ENCODE measurements around the gene COQ5.
"Not testable (repeated sequence)": the region's sequence is repeated elsewhere in the genome, so short reads cannot be mapped to it uniquely, and the experiment has no call there.

Gene COQ5

GRCh38 chr12:120534703-120535655 lies 6.0 kb upstream of the COQ5 start:
- no peaks in the 10 kb centered on the region for H3K36me3 ChIP-seq (replicated peaks; ENCODE audit: insufficient read depth, low read length)
- H3K27ac ChIP-seq (ENCODE audit: low read length) = peak overlapping the region; percentile 92; the same call in 1 of the 2 replicates
- no peak for TF ChIP-seq EZH2 (optimal IDR thresholded peaks at IDR 0.05; ENCODE audit: low read depth, low read length)
- TF ChIP-seq EZH2phosphoT487 (IDR thresholded peaks at IDR 0.05; ENCODE audit: low read length) = no peak
- no peak for TF ChIP-seq CTCF (IDR thresholded peaks at IDR 0.05; ENCODE audit: low read length)
- H3K27me3 ChIP-seq (replicated peaks; ENCODE audit: insufficient read depth, low read length) = no peaks in the 10 kb centered on the region
- H3K4me3 ChIP-seq (ENCODE audit: low read length) = peak overlapping the region; percentile 83
- H4K20me1 ChIP-seq (ENCODE audit: insufficient read depth, low read length) = no peaks in the 10 kb centered on the region
- no peaks in the 10 kb centered on the region for H3K9me2 ChIP-seq (replicated peaks; ENCODE audit: insufficient read depth, low read length)
- DNase-seq = peak; percentile 38
- H3F3A ChIP-seq (ENCODE audit: insufficient read depth, low read length) = peaks cover 54% of the 10 kb centered on the region
- no peaks in the 10 kb centered on the region for H3K9me3 ChIP-seq (replicated peaks; ENCODE audit: insufficient read depth, low read length)
- peak overlapping the region; percentile 88 for H3K4me2 ChIP-seq (ENCODE audit: low read depth, low read length)
- peaks cover 5% of the 10 kb centered on the region; the same call in 1 of the 2 replicates for H3K4me1 ChIP-seq (ENCODE audit: low read length)
- H3K79me2 ChIP-seq (ENCODE audit: low read length) = peaks cover 58% of the 10 kb centered on the region
- peak overlapping the region; percentile 85 for H3K9ac ChIP-seq (ENCODE audit: low read length)
- H2AFZ ChIP-seq (ENCODE audit: low read length) = no peak overlapping the region

DNA sequence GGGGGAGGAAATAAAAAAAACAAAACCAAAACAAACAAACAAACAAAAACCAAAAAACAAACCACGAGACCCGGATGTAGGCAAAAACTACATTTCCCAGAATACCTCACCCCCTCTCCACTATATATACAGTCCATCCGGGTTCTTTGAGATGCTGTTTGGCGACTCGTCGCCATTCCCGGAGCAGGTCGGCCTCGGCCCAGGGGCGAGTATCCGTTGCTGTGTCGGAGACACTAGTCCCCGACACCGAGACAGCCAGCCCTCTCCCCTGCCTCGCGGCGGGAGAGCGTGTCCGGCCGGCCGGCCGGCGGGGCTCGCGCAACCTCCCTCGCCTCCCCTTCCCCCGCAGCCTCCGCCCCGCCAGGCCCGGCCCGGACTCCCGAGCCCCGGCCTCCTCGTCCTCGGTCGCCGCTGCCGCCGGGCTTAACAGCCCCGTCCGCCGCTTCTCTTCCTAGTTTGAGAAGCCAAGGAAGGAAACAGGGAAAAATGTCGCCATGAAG lies 5.3 kb upstream of the COQ5 start, which contains the start of gene RNF10:
Gene RNF10, plus strand, starts transcription at position 154 of the 500 bp plus-strand sequence. CDS start 456 bp downstream, outside the sequence.
- peaks cover 50% of the 10 kb centered on the region for H3K79me2 ChIP-seq (ENCODE audit: low read length)
- peak; percentile 77 for DNase-seq
- 0 out of 2 replicates have a peak within 1 kb of the TSS, but pooled peaks have one; percentile 31 for H2AFZ ChIP-seq (ENCODE audit: low read length)
- H3K4me1 ChIP-seq (ENCODE audit: low read length) = peaks cover 5% of the 10 kb centered on the region; the same call in 1 of the 2 replicates
- peak within 1 kb of the TSS; percentile 92; the same call in 1 of the 2 replicates for H3K27ac ChIP-seq (ENCODE audit: low read length)
- no peaks in the 10 kb centered on the region for H3K9me3 ChIP-seq (replicated peaks; ENCODE audit: insufficient read depth, low read length)
- no peaks in the 10 kb centered on the region for H3K9me2 ChIP-seq (replicated peaks; ENCODE audit: insufficient read depth, low read length)
- TF ChIP-seq EZH2 (optimal IDR thresholded peaks at IDR 0.05; ENCODE audit: low read depth, low read length) (no peak), EZH2phosphoT487 (IDR thresholded peaks at IDR 0.05; ENCODE audit: low read length) (no peak), CTCF (IDR thresholded peaks at IDR 0.05; ENCODE audit: low read length) (no peak)
- no peaks in the 10 kb centered on the region for H3K27me3 ChIP-seq (replicated peaks; ENCODE audit: insufficient read depth, low read length)
- peak within 1 kb of the TSS; percentile 88 for H3K4me2 ChIP-seq (ENCODE audit: low read depth, low read length)
- peak within 1 kb of the TSS; percentile 83 for H3K4me3 ChIP-seq (ENCODE audit: low read length)
- no peaks in the 10 kb centered on the region for H4K20me1 ChIP-seq (ENCODE audit: insufficient read depth, low read length)
- H3F3A ChIP-seq (ENCODE audit: insufficient read depth, low read length) = peaks cover 54% of the 10 kb centered on the region
- H3K36me3 ChIP-seq (replicated peaks; ENCODE audit: insufficient read depth, low read length) = no peaks in the 10 kb centered on the region
- peak within 1 kb of the TSS; percentile 85 for H3K9ac ChIP-seq (ENCODE audit: low read length)

- Histone ChIP-seq H3K79me2 (ENCODE audit: low read length) (peaks cover 37% of the 10 kb centered on the region), H3K9me2 (replicated peaks; ENCODE audit: insufficient read depth, low read length) (no peaks in the 10 kb centered on the region), H3K27ac (ENCODE audit: low read length) (peak overlapping the region; percentile 56; the same call in 1 of the 2 replicates), H2AFZ (ENCODE audit: low read length) (0 out of 2 replicates have a peak overlapping the region, but pooled peaks have one; percentile 45), H3F3A (ENCODE audit: insufficient read depth, low read length) (peaks cover 40% of the 10 kb centered on the region), H3K4me3 (ENCODE audit: low read length) (no peak overlapping the region), H3K36me3 (replicated peaks; ENCODE audit: insufficient read depth, low read length) (no peaks in the 10 kb centered on the region), H3K9me3 (replicated peaks; ENCODE audit: insufficient read depth, low read length) (no peaks in the 10 kb centered on the region), H3K4me1 (ENCODE audit: low read length) (no peaks in the 10 kb centered on the region), H4K20me1 (ENCODE audit: insufficient read depth, low read length) (no peaks in the 10 kb centered on the region), H3K27me3 (replicated peaks; ENCODE audit: insufficient read depth, low read length) (no peaks in the 10 kb centered on the region), H3K9ac (ENCODE audit: low read length) (peak overlapping the region; percentile 4; the same call in 1 of the 2 replicates), H3K4me2 (ENCODE audit: low read depth, low read length) (peak overlapping the region; percentile 18; the same call in 1 of the 2 replicates)
- peak; percentile 53 for DNase-seq
- TF ChIP-seq EZH2phosphoT487 (IDR thresholded peaks at IDR 0.05; ENCODE audit: low read length) (no peak), CTCF (IDR thresholded peaks at IDR 0.05; ENCODE audit: low read length) (no peak), EZH2 (optimal IDR thresholded peaks at IDR 0.05; ENCODE audit: low read depth, low read length) (no peak)
These were observed 3.8 kb upstream of the COQ5 start for GRCh38 chr12:120532701-120533238.

DNA sequence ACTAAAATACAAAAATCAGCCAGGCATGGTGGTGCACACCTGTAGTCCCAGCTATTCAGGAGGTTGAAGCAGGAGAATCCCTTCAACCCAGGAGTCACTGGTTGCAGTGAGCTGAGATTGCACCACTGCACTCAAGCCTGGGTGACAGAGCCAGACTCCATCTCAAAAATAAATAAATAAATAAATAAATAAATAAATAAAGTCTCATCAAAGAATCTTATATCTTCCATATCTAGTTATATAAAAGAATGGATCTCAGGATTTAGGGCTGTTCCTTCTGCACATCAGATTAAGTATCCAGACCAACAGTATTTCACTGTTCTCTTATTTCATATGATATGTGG lies 1.4 kb upstream of the COQ5 start:
- peaks cover 30% of the 10 kb centered on the region for H3F3A ChIP-seq (ENCODE audit: insufficient read depth, low read length)
- H3K79me2 ChIP-seq (ENCODE audit: low read length) = peaks cover 13% of the 10 kb centered on the region
- H2AFZ ChIP-seq (ENCODE audit: low read length); H3K27me3 ChIP-seq (replicated peaks; ENCODE audit: insufficient read depth, low read length); H3K9me3 ChIP-seq (replicated peaks; ENCODE audit: insufficient read depth, low read length); H3K4me3 ChIP-seq (ENCODE audit: low read length); H3K9ac ChIP-seq (ENCODE audit: low read length); DNase-seq; H3K9me2 ChIP-seq (replicated peaks; ENCODE audit: insufficient read depth, low read length); H3K36me3 ChIP-seq (replicated peaks; ENCODE audit: insufficient read depth, low read length); H3K4me1 ChIP-seq (ENCODE audit: low read length); H4K20me1 ChIP-seq (ENCODE audit: insufficient read depth, low read length): not testable (repeated sequence)
- peak overlapping the region; percentile 72; the same call in 1 of the 2 replicates for H3K4me2 ChIP-seq (ENCODE audit: low read depth, low read length)
- peak overlapping the region; percentile 84; the same call in 1 of the 2 replicates for H3K27ac ChIP-seq (ENCODE audit: low read length)

Data from MM.1S (cell line).